Smooth muscle cell (in vitro differentiated cells): Measurements from ENCODE around the gene SFXN1. TPM values are rescaled to one million over a fixed set of nuclear protein-coding genes. Genes with fewer than 3 reads are reported as not detected.

Source experiments
- DNase-seq: peaks from one replicate; lab custom pipeline; 2025; ENCODE audit not compliant: unreplicated experiment; lab: John Stamatoyannopoulos, UW
- H2AFZ ChIP-seq: fragments of 200-600 bp; sonication (generic); 2 replicates; pipeline ENCODE4 v1.6.0; 2016; ENCODE audit warnings: antibody characterized with exemption, low read depth, mild to moderate bottlenecking
- H3F3A ChIP-seq: fragments of 200-600 bp; sonication (generic); 2 replicates; pipeline ENCODE4 v1.6.0; 2017; ENCODE audit warnings: antibody characterized with exemption, low read depth
- H3K27ac ChIP-seq: fragments of 200-600 bp; sonication (generic); 2 replicates; pipeline ENCODE4 v1.5.1; 2016; ENCODE audit warnings: low read depth, mild to moderate bottlenecking
- H3K27me3 ChIP-seq: fragments of 200-600 bp; sonication (generic); 2 replicates; pipeline ENCODE4 v1.6.1; 2016; ENCODE audit warnings: low read depth, mild to moderate bottlenecking
- H3K36me3 ChIP-seq: fragments of 200-600 bp; sonication (generic); 2 replicates; pipeline ENCODE4 v1.5.1; 2016; ENCODE audit warnings: low read depth
- H3K4me1 ChIP-seq: fragments of 200-600 bp; sonication (generic); 2 replicates; pipeline ENCODE4 v1.5.1; 2016; ENCODE audit warnings: low read depth
- H3K4me2 ChIP-seq: fragments of 200-600 bp; sonication (generic); 2 replicates; pipeline ENCODE4 v1.6.0; 2016; ENCODE audit warnings: mild to moderate bottlenecking
- H3K4me3 ChIP-seq: fragments of 200-600 bp; sonication (generic); 2 replicates; pipeline ENCODE4 v1.5.1; 2016; ENCODE audit warnings: mild to moderate bottlenecking
- H3K79me2 ChIP-seq: fragments of 200-600 bp; sonication (generic); 2 replicates; pipeline ENCODE4 v1.6.0; 2016; ENCODE audit warnings: low read depth, mild to moderate bottlenecking
- H3K9ac ChIP-seq: fragments of 200-600 bp; sonication (generic); 2 replicates; pipeline ENCODE4 v1.6.0; 2016; ENCODE audit warnings: low read depth
- H3K9me3 ChIP-seq: fragments of 200-600 bp; sonication (generic); replicated peaks from 2 replicates; pipeline ENCODE4 v1.5.1; 2016; ENCODE audit warnings: low read depth
- H4K20me1 ChIP-seq: fragments of 200-600 bp; sonication (generic); 2 replicates; pipeline ENCODE4 v1.6.0; 2016; ENCODE audit warnings: low read depth
- WGBS: methylation state at CpG from one replicate; pipeline ENCODE4 v1.1.7; 2016; ENCODE audit warnings: low lambda C conversion rate; 5-methylcytosine and 5-hydroxymethylcytosine counted together
- polyA plus RNA-seq: library from polyadenylated mRNA; unstranded; fragments of >200 nt; fragmentation: Nextera tagmentation; extraction: Ambion mirVana; gene quantifications from 2 replicates; pipeline ENCODE4 v1.2.1, GENCODE V29; 2016
- total RNA-seq: library from RNA; depleted of rRNA; stranded (reverse); fragments of >200 nt; gene quantifications from 2 replicates; pipeline ENCODE4 v1.2.3, GENCODE V29; 2014
- TF ChIP-seq, protein P1 (sequence below): fragments of 200-600 bp; sonication (generic); IDR thresholded peaks from 2 replicates; pipeline ENCODE4 v1.5.1; 2017; ENCODE audit warnings: borderline replicate concordance, mild to moderate bottlenecking, antibody characterized with exemption; ENCODE audit not compliant: insufficient read depth, poor library complexity, severe bottlenecking

SFXN1 gene
- total and polyA plus RNA-seq, 2 experiments from 2014 or later: 63.9 to 136 TPM

DNA sequence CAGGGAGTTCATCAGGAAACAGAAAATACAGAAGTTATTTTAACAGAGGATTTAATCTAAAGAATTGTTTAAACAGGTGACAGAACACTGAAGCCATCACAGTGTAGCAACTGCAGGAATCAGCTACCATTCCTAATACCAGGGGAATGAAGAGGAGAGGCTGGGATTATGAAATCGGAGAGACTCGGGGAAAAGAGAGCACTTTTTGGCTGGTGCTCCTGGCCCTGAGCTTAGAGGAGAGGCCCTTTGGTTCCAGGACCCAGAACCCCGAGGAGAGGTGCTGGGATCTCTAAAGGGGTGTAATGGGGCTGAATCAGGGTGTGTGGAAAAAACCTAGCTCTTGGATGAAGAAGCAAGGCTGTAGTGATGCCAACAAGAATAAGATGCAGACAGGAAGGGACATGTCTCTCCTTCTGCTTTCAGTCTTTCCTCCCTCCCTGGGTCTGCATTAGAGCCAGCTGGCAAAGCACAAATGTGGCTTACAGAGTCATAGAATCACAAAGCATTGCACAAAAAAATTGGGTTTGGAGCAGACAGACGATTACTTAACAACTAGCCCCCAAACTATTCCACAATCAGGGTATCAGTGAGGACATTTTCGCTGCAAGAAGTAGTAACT is 11.6 kb upstream of the SFXN1 start:
- TF ChIP-seq, protein P1, sequence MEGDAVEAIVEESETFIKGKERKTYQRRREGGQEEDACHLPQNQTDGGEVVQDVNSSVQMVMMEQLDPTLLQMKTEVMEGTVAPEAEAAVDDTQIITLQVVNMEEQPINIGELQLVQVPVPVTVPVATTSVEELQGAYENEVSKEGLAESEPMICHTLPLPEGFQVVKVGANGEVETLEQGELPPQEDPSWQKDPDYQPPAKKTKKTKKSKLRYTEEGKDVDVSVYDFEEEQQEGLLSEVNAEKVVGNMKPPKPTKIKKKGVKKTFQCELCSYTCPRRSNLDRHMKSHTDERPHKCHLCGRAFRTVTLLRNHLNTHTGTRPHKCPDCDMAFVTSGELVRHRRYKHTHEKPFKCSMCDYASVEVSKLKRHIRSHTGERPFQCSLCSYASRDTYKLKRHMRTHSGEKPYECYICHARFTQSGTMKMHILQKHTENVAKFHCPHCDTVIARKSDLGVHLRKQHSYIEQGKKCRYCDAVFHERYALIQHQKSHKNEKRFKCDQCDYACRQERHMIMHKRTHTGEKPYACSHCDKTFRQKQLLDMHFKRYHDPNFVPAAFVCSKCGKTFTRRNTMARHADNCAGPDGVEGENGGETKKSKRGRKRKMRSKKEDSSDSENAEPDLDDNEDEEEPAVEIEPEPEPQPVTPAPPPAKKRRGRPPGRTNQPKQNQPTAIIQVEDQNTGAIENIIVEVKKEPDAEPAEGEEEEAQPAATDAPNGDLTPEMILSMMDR: no peak
- Histone ChIP-seq H3F3A (no peaks in the 10 kb centered on the region), H3K4me3 (no peak overlapping the region), H2AFZ (no peak overlapping the region), H3K79me2 (no peaks in the 10 kb centered on the region), H3K27me3 (no peaks in the 10 kb centered on the region), H3K4me2 (no peak overlapping the region), H3K9me3 (no peaks in the 10 kb centered on the region), H3K9ac (no peak overlapping the region), H3K36me3 (no peaks in the 10 kb centered on the region), H4K20me1 (no peaks in the 10 kb centered on the region), H3K4me1 (no peaks in the 10 kb centered on the region), H3K27ac (no peak overlapping the region)
- DNase-seq: no peak
- 56% methylated on average over 5 of the region's 5 CpGs for WGBS

DNA sequence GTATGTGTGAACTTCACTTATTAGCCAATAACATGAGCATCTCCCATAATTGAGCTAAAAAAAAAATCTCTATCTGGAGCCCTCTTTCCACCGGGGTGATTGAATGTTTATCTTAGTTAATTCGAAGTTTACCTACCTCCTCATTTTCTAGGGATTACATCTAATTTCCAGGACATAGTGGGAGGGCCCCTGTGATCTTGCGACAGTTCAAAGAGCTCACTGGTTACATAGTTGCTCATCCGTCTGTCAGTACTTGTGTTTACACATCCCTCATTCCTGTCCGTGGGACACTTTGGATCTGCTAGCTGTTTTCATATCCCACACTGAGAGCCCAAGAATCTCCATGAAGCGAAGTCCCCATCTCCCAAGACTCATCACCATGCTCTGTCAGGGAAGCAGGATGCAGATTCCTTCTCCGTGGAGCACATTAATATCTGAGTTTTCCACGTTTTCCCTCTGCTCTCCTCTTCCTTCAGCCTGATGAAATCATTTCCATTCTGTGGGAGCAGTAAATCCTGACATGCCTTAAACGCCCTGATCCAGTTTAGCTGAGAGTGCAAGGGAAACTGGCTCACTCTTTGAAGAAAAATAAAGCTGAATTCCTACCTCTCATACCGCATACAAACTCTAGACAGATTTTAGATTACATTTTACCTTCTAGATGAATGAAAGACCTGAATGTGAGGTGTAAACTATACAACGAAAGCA is 10.2 kb upstream of the SFXN1 start:
- Histone ChIP-seq H3K79me2 (no peaks in the 10 kb centered on the region), H2AFZ (peak overlapping the region; percentile 91), H3K9ac (no peak overlapping the region), H3K4me1 (no peaks in the 10 kb centered on the region), H3K4me2 (peak overlapping the region; percentile 78), H3K4me3 (peak overlapping the region; percentile 9), H3K36me3 (no peaks in the 10 kb centered on the region), H3F3A (no peaks in the 10 kb centered on the region), H3K9me3 (no peaks in the 10 kb centered on the region), H3K27ac (peak overlapping the region; percentile 32), H4K20me1 (no peaks in the 10 kb centered on the region), H3K27me3 (no peaks in the 10 kb centered on the region)
- TF ChIP-seq, protein P1: no peak
- 31% methylated on average over 11 of the region's 11 CpGs for WGBS
- no peak for DNase-seq

DNA sequence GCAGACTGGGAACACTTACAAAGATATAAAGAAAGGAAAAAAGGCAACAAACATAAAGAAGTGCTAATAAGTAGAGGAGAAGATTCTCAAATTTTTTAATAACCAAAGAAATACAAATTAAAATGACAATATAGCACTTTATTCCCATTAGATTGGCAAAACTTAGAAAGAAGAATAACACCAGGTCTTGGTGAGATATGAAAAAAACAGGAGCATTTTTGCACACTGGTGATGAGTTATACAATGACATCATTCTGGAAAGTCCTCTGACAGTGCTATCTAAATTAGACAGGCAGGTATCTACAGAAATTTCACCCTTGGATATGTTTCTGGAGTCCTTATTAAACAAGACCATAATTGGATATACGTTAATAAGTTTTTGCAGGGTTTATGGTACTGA is 9.5 kb upstream of the SFXN1 start:
- no peaks in the 10 kb centered on the region for H3F3A ChIP-seq
- H4K20me1 ChIP-seq: no peaks in the 10 kb centered on the region
- no peaks in the 10 kb centered on the region for H3K4me1 ChIP-seq
- no peak for DNase-seq
- peak overlapping the region; percentile 78 for H3K4me2 ChIP-seq
- H3K36me3 ChIP-seq: no peaks in the 10 kb centered on the region
- no peaks in the 10 kb centered on the region for H3K79me2 ChIP-seq
- H2AFZ ChIP-seq: no peak overlapping the region
- no peak overlapping the region for H3K4me3 ChIP-seq
- H3K9me3 ChIP-seq: no peaks in the 10 kb centered on the region
- WGBS: 97% methylated on average over 1 of the region's 1 CpG
- no peaks in the 10 kb centered on the region for H3K27me3 ChIP-seq
- no peak overlapping the region for H3K9ac ChIP-seq
- peak overlapping the region; percentile 32 for H3K27ac ChIP-seq
- TF ChIP-seq, protein P1: no peak
